DOHH2 (cell line): Measurements from ENCODE around the gene GRB7.
A peak's percentile ranks its signal among the peaks of the same experiment; 100 is the strongest.

ENCODE experiments used
- H3F3A ChIP-seq: fragments of 200-600 bp; sonication (generic), shearing (Covaris generic); 2 replicates; pipeline ENCODE4 v1.6.0; 2016; ENCODE audit warnings: antibody characterized with exemption, mild to moderate bottlenecking; ENCODE audit not compliant: control insufficient read depth, insufficient read depth
- H3K27ac ChIP-seq: fragments of 200-600 bp; sonication (generic); 2 replicates; pipeline ENCODE4 v1.5.1; 2014; ENCODE audit warnings: low read depth, mild to moderate bottlenecking, low read length, moderate library complexity
- H3K27me3 ChIP-seq: fragments of 200-600 bp; sonication (generic); 2 replicates; pipeline ENCODE4 v1.6.1; 2014; ENCODE audit warnings: mild to moderate bottlenecking, low read length, mixed read lengths; ENCODE audit not compliant: control insufficient read depth
- H3K36me3 ChIP-seq: fragments of 200-600 bp; sonication (generic); 2 replicates; pipeline ENCODE4 v1.6.1; 2014; ENCODE audit warnings: mild to moderate bottlenecking, low read length, moderate library complexity, mixed read lengths; ENCODE audit not compliant: control insufficient read depth
- H3K4me1 ChIP-seq: fragments of 200-600 bp; sonication (generic); 2 replicates; pipeline ENCODE4 v1.6.1; 2014; ENCODE audit warnings: mild to moderate bottlenecking, low read length, mixed read lengths; ENCODE audit not compliant: control insufficient read depth
- H3K4me2 ChIP-seq: fragments of 200-600 bp; sonication (generic); 2 replicates; pipeline ENCODE4 v1.6.0; 2014; ENCODE audit warnings: mild to moderate bottlenecking, low read length, moderate library complexity
- H3K4me3 ChIP-seq: fragments of 200-600 bp; sonication (generic); 2 replicates; pipeline ENCODE4 v1.5.1; 2014; ENCODE audit warnings: mild to moderate bottlenecking, low read length, mixed read lengths
- H3K79me2 ChIP-seq: fragments of 200-600 bp; sonication (generic); 2 replicates; pipeline ENCODE4 v1.6.1; 2014; ENCODE audit warnings: mild to moderate bottlenecking, low read length, mixed read lengths; ENCODE audit not compliant: control insufficient read depth
- H3K9me2 ChIP-seq: fragments of 200-600 bp; sonication (generic); replicated peaks from 2 replicates; pipeline ENCODE4 v1.6.1; 2014; ENCODE audit warnings: mild to moderate bottlenecking, low read length, mixed read lengths; ENCODE audit not compliant: control insufficient read depth
- H3K9me3 ChIP-seq: fragments of 200-600 bp; sonication (generic); 2 replicates; pipeline ENCODE4 v1.6.1; 2014; ENCODE audit warnings: antibody characterized with exemption, low read length, mixed read lengths; ENCODE audit not compliant: control insufficient read depth, insufficient read depth
- H4K20me1 ChIP-seq: fragments of 200-600 bp; sonication (generic); 2 replicates; pipeline ENCODE4 v1.6.0; 2014; ENCODE audit warnings: low read depth, mild to moderate bottlenecking, antibody characterized with exemption, low read length, moderate library complexity; ENCODE audit not compliant: control insufficient read depth, insufficient read depth
- EZH2phosphoT487 ChIP-seq: fragments of 200-600 bp; sonication (generic); IDR thresholded peaks from 2 replicates; pipeline ENCODE4 v1.6.1; 2017; ENCODE audit warnings: borderline replicate concordance, mild to moderate bottlenecking, antibody characterized with exemption, low read length, moderate library complexity, mixed read lengths
- TF ChIP-seq, protein P1 (sequence below): fragments of 200-600 bp; sonication (generic); IDR thresholded peaks from one replicate; pipeline ENCODE4 v1.5.1; 2014; ENCODE audit warnings: antibody characterized with exemption, mild to moderate bottlenecking, low read depth, low read length; ENCODE audit not compliant: poor library complexity, severe bottlenecking

The GRB7 gene

DNA sequence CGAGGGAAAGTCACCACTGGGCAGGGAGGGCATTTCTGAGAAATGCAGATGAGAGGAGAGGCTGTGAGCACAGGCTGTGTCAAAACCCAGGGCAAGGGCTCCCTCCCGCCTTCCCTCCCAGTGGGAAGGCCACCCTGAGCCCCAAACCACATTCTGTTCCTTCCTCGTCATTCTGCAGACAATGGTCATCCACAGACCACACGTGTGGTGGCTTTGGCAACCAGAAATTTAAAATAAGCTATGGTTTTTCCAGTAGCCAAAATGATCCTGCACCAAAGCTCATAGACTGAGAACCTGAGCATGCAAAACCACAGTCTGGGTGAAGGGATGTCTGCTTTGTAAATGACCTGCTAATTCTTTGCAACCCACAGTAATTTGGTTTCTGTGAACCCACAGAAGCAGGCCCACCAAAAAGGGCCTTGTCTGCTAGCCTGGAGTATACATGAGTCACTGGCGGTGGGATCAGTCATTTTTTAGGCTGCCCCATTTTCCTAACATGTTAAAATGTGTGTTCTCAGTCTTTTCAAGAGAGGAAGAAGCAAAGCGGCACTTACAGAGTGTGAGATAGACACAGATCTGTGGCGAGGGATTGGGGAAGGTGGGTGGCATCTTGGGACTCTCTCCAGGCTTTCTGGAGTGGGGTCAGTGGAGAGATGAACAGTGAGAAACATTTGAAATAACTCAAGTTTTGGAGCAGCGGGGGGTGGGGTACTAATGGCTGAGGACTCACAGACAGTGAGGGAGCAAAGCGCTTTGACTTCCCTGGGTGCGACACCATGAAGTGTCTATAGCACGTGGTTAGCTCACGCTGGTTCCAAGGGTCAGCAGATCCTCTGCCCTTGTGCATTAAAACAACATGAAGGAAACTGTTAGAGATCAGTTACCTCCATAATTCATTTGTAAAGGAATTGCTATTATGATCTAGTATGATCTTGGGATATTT is 20.5 kb downstream of the GRB7 start:
- peaks cover 53% of the 10 kb centered on the region for H3K36me3 ChIP-seq
- peaks cover 39% of the 10 kb centered on the region for H3K79me2 ChIP-seq
- peaks cover 95% of the 10 kb centered on the region for H3K4me1 ChIP-seq
- H3K4me3 ChIP-seq = peak overlapping the region; percentile 37
- peaks cover 68% of the 10 kb centered on the region for H3F3A ChIP-seq
- no peaks in the 10 kb centered on the region for H3K9me2 ChIP-seq
- peak overlapping the region; percentile 100 for H3K27ac ChIP-seq
- no peak for TF ChIP-seq EZH2phosphoT487
- TF ChIP-seq, protein P1, sequence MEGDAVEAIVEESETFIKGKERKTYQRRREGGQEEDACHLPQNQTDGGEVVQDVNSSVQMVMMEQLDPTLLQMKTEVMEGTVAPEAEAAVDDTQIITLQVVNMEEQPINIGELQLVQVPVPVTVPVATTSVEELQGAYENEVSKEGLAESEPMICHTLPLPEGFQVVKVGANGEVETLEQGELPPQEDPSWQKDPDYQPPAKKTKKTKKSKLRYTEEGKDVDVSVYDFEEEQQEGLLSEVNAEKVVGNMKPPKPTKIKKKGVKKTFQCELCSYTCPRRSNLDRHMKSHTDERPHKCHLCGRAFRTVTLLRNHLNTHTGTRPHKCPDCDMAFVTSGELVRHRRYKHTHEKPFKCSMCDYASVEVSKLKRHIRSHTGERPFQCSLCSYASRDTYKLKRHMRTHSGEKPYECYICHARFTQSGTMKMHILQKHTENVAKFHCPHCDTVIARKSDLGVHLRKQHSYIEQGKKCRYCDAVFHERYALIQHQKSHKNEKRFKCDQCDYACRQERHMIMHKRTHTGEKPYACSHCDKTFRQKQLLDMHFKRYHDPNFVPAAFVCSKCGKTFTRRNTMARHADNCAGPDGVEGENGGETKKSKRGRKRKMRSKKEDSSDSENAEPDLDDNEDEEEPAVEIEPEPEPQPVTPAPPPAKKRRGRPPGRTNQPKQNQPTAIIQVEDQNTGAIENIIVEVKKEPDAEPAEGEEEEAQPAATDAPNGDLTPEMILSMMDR = no peak
- no peaks in the 10 kb centered on the region for H3K9me3 ChIP-seq
- H3K4me2 ChIP-seq = peak overlapping the region; percentile 98
- H3K27me3 ChIP-seq = no peaks in the 10 kb centered on the region
- no peaks in the 10 kb centered on the region for H4K20me1 ChIP-seq

DNA sequence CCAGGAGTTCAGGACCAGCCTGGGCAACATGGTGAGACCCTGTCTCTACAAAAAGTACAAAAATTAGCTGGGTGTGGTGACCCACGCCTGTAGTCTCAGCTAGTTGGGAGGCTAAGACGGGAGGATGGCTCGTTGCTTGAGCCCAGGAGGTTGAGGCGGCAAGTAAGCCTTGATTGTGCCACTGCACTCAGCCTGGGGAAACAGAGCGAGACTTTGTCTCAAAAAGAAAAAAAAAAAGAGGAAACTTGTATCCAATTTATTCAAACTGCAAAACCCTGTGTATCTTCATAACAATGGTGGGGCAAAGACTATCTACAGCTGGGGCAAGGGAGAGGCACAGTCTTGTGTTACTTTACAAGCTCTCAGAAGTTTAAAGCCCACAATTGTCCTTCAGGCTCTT is 21.5 kb downstream of the GRB7 start:
- H3K4me1 ChIP-seq = peaks cover 95% of the 10 kb centered on the region
- TF ChIP-seq, protein P1 = no peak
- TF ChIP-seq EZH2phosphoT487 = no peak
- no peaks in the 10 kb centered on the region for H3K9me3 ChIP-seq
- peak overlapping the region; percentile 98 for H3K4me2 ChIP-seq
- peak overlapping the region; percentile 100 for H3K27ac ChIP-seq
- H3K4me3 ChIP-seq = peak overlapping the region; percentile 37
- H3K9me2 ChIP-seq = no peaks in the 10 kb centered on the region
- peaks cover 49% of the 10 kb centered on the region for H3K79me2 ChIP-seq
- peaks cover 63% of the 10 kb centered on the region for H3K36me3 ChIP-seq
- H3F3A ChIP-seq = peaks cover 68% of the 10 kb centered on the region
- no peaks in the 10 kb centered on the region for H3K27me3 ChIP-seq
- H4K20me1 ChIP-seq = no peaks in the 10 kb centered on the region

DNA sequence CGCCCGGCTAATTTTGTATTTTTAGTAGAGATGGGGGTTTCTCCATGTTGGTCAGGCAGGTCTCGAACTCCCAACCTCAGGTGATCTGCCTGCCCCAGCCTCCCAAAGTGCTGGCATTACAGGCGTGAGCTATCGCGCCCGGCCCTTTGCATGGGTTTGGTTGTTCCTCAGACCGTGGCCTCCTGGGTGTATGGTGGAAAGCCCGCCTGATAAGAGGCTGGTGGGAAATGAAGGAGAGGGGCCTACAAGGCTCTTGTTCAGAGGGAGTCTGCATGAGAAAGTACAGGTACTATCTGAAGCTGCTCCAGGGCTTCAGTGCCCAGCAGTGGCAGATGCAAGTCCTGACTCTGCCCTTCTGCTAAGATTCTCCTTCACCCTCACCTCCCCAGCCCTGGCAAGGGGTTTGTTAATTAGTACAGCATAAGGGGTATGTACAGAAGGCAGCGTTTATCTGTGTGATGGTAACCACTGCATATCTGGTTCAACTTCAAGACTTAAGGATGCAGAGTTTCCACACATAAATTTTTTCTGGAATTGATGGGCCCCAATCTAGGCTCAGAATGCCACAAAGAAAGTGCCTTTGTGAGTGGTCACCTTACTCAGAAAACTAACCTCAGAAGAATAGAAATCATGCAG is 24.2 kb downstream of the GRB7 start:
- peak overlapping the region; percentile 35 for H3K27ac ChIP-seq
- peaks cover 58% of the 10 kb centered on the region for H3F3A ChIP-seq
- no peak overlapping the region for H3K4me2 ChIP-seq
- H3K4me3 ChIP-seq = no peak overlapping the region
- H3K4me1 ChIP-seq = peaks cover 98% of the 10 kb centered on the region
- H4K20me1 ChIP-seq = no peaks in the 10 kb centered on the region
- H3K9me2 ChIP-seq = no peaks in the 10 kb centered on the region
- TF ChIP-seq, protein P1 = no peak
- no peak for TF ChIP-seq EZH2phosphoT487
- no peaks in the 10 kb centered on the region for H3K27me3 ChIP-seq
- H3K9me3 ChIP-seq = no peaks in the 10 kb centered on the region
- peaks cover 77% of the 10 kb centered on the region for H3K79me2 ChIP-seq
- H3K36me3 ChIP-seq = peaks cover 86% of the 10 kb centered on the region
